HepG2 (cell line): ENCODE results near the gene GJD3. TPM values are rescaled to one million over a fixed set of nuclear protein-coding genes. Genes with fewer than 3 reads are reported as not detected.

Experiments used
- ARID4A ChIP-seq: sonication (generic); formaldehyde crosslinking; IDR thresholded peaks from 2 replicates; pipeline ENCODE4 v1.5.0; 2020; ENCODE audit warnings: mild to moderate bottlenecking, missing genetic modification reagents, borderline replicate concordance
- ASH2L ChIP-seq: fragments of 300-600, 200-600 bp; sonication (generic); IDR thresholded peaks from 2 replicates; pipeline ENCODE4 v1.7.0; 2017; ENCODE audit warnings: low read depth, mild to moderate bottlenecking, moderate library complexity, mixed read lengths, low read length; ENCODE audit not compliant: insufficient read length
- HINFP ChIP-seq: sonication (generic); formaldehyde crosslinking; IDR thresholded peaks from 2 replicates; pipeline ENCODE4 v1.4.0; 2020; ENCODE audit warnings: low read depth, mild to moderate bottlenecking, missing genetic modification reagents
- NBN ChIP-seq: fragments of 450-650 bp; conservative IDR thresholded peaks from 2 replicates; pipeline ENCODE4 v1.6.1; 2017
- PRDM10 ChIP-seq: sonication (generic); formaldehyde crosslinking; IDR thresholded peaks from 2 replicates; pipeline ENCODE4 v1.4.0; 2020; ENCODE audit warnings: low read depth, missing genetic modification reagents
- RFX3 ChIP-seq: IDR thresholded peaks from 2 replicates; pipeline ENCODE4 v1.6.1; 2016; ENCODE audit warnings: missing biosample characterization, missing genetic modification reagents
- ZEB1 ChIP-seq: IDR thresholded peaks from 2 replicates; pipeline ENCODE4 v1.6.1; 2012; ENCODE audit warnings: mild to moderate bottlenecking, low read depth, inconsistent platforms; ENCODE audit not compliant: insufficient replicate concordance
- ZKSCAN8 ChIP-seq: IDR thresholded peaks from 2 replicates; pipeline ENCODE4 v1.6.1; 2016; ENCODE audit warnings: borderline replicate concordance, missing genetic modification reagents, missing compliant biosample characterization
- ZNF253 ChIP-seq: sonication (generic); formaldehyde crosslinking; IDR thresholded peaks from 2 replicates; pipeline ENCODE4 v1.8.0; 2022; ENCODE audit warnings: mild to moderate bottlenecking, missing genetic modification reagents, borderline replicate concordance
- ZNF264 ChIP-seq: sonication (generic); formaldehyde crosslinking; IDR thresholded peaks from 2 replicates; pipeline ENCODE4 v1.4.0; 2020; ENCODE audit warnings: missing genetic modification reagents
- ZNF513 ChIP-seq: sonication (generic); formaldehyde crosslinking; conservative IDR thresholded peaks from 2 replicates; pipeline ENCODE4 v1.5.0; 2020; ENCODE audit warnings: missing genetic modification reagents
- ZNF530 ChIP-seq: sonication (generic); formaldehyde crosslinking; IDR thresholded peaks from 2 replicates; pipeline ENCODE4 v1.5.0; 2020; ENCODE audit warnings: low read depth, mild to moderate bottlenecking, missing genetic modification reagents
- ZNF547 ChIP-seq: sonication (generic); formaldehyde crosslinking; IDR thresholded peaks from 2 replicates; pipeline ENCODE4 v1.5.1; 2020; ENCODE audit warnings: mild to moderate bottlenecking, missing genetic modification reagents
- ZSCAN5A ChIP-seq: sonication (generic); formaldehyde crosslinking; IDR thresholded peaks from 2 replicates; pipeline ENCODE4 v1.8.0; 2022; ENCODE audit warnings: mild to moderate bottlenecking, missing genetic modification reagents, borderline replicate concordance
- polyA plus RNA-seq, 8 experiments: library from polyadenylated mRNA; depleted of rRNA in 3 of 8; stranded (reverse) in 7 of 8; unstranded in 1 of 8; fragments of >200 nt; fragmentation: Illumina TruSeq in 4 of 8; extraction: Trizol in 4 of 8; gene quantifications; 2 replicates each; pipeline versions ENCODE4 v1.2.1 to v1.2.3, GENCODE V29; 2011 to 2016; ENCODE audit warnings: low read depth in 4 of 8, missing spikeins in 1 of 8, mixed read lengths in 1 of 8; ENCODE audit not compliant: insufficient read depth in 1 of 8
- total RNA-seq, 5 experiments: library from RNA; depleted of rRNA; stranded (reverse); fragments of >200 nt; fragmentation: Illumina TruSeq; extraction: Trizol; gene quantifications; 2 replicates each; pipeline ENCODE4 v1.2.3, GENCODE V29; 2016; ENCODE audit warnings: low read depth in 1 of 5

The GJD3 gene
- total and polyA plus RNA-seq, 2 of the 13 experiments (the other 11 are each of a cell fraction or from before 2014, with no cell fraction given) = not detected

GRCh38 chr17:40352779-40353394, 11.7 kb downstream of the GJD3 start (continued):
- TF ChIP-seq ZNF513 (CRISPR knock-in tag) = no peak
- TF ChIP-seq NBN = no peak
- no peak for TF ChIP-seq ZNF530 (CRISPR knock-in tag)
- no peak for TF ChIP-seq ZNF253 (CRISPR knock-in tag)
- TF ChIP-seq ZEB1 = peak; percentile 78
- TF ChIP-seq PRDM10 = peak; percentile 79
- TF ChIP-seq ZKSCAN8 (CRISPR knock-in tag) = peak; percentile 72; the same call in 1 of the 2 replicates
- peak; percentile 81; the same call in 1 of the 2 replicates for TF ChIP-seq ZSCAN5A
- TF ChIP-seq HINFP = no peak; the same call in 1 of the 2 replicates
- TF ChIP-seq RFX3 (CRISPR knock-in tag) = no peak
- peak; percentile 91 for TF ChIP-seq ARID4A (CRISPR knock-in tag)
- peak; percentile 19 for TF ChIP-seq ASH2L
- no peak for TF ChIP-seq ZNF264
- peak; percentile 40; the same call in 1 of the 2 replicates for TF ChIP-seq ZNF547 (CRISPR knock-in tag)
